GM12891 (cell line): Measurements from ENCODE around the gene TENT4B.

ENCODE experiments used
- DNase-seq: peaks from one replicate; pipeline ENCODE4 v3.0.0; 2011; ENCODE audit warnings: low spot score; ENCODE audit not compliant: insufficient read length
- FAIRE-seq: peaks from 2 replicates; lab custom pipeline; 2011; peaks lifted over from hg19 to GRCh38; lab: Jason Lieb, UNC
- PAX5 ChIP-seq: IDR thresholded peaks from 2 replicates; pipeline ENCODE4 v1.6.1; 2011; ENCODE audit warnings: low read length, moderate library complexity, mild to moderate bottlenecking; ENCODE audit not compliant: insufficient read depth, severe bottlenecking
- POLR2A ChIP-seq: IDR thresholded peaks from 2 replicates; pipeline ENCODE4 v1.6.1; 2011; ENCODE audit warnings: low read depth, low read length, control low read depth
- POLR2AphosphoS5 ChIP-seq: IDR thresholded peaks from 2 replicates; pipeline ENCODE4 v1.6.1; 2011; ENCODE audit warnings: low read depth, low read length, control low read depth
- POU2F2 ChIP-seq: IDR thresholded peaks from 2 replicates; pipeline ENCODE4 v1.6.1; 2011; ENCODE audit warnings: low read depth, mild to moderate bottlenecking, control low read depth, low read length, moderate library complexity
- SPI1 ChIP-seq: IDR thresholded peaks from 2 replicates; pipeline ENCODE4 v1.6.1; 2011; ENCODE audit warnings: low read depth, low read length, control low read depth
- TAF1 ChIP-seq: IDR thresholded peaks from 2 replicates; pipeline ENCODE4 v1.6.1; 2011; ENCODE audit warnings: low read depth, low read length, control low read depth

TENT4B gene

DNA sequence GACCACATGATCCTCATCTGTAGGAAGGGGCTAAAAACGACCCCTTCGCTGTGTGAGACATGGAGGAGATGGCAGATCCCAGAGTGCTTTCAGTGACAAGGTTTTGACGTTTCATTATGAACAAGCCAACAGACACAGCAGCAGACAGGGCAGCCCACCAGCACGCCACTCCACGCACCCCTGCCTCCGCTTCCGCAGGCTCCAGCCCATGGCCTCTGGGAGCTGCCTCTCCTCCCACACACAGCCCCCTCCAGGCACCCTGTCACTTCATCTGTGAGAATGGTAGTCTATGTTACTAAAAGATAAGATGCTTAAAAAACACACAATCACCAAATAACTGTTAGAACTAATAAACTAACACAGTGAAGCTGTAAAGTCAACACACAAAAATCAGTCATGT lies 101.0 kb downstream of the TENT4B start:
- TF ChIP-seq POLR2A (no peak), PAX5 (no peak), TAF1 (no peak), POU2F2 (no peak), SPI1 (no peak), POLR2AphosphoS5 (no peak)
- FAIRE-seq: no peak
- no peak for DNase-seq

DNA sequence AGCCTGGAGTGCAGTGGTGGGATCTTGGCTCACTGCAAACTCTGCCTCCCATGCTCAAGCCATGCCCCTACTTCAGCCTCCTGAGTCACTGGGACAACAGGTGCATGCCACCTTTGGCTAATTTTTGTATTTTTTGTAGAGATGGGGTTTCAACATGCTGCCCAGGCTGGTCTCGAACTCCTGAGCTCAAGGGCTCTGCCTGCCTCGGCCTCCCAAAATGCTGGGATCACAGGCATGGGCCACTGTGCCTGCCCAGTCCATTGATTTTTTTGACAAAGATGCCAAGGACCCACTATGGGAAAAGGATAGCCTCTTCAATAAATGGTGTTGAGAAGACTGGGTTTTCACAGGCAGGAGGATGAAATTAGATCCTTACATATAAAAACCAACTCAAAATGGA lies 102.4 kb downstream of the TENT4B start:
- DNase-seq: no peak
- no peak for TF ChIP-seq TAF1
- no peak for TF ChIP-seq POLR2AphosphoS5
- no peak for TF ChIP-seq SPI1
- no peak for TF ChIP-seq PAX5
- no peak for TF ChIP-seq POLR2A
- no peak for TF ChIP-seq POU2F2
- FAIRE-seq: no peak

DNA sequence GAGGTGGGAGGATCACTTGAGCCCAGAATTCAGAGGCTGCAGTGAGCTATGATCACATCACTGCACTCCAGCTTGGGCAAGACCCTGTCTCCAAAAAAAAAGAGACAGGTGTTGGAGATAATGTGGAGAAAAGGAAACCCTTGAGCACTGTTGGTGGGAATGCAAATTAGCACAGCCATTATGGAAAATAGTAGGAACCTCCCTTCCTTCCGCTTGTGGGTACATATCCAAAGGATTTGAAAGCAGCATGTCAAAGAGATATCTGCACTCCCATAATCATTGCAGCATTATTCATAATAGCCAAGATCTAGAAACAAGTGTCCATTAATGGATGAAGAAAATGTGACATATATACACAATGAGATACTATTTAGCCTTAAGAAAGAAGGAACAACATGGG lies 103.5 kb downstream of the TENT4B start:
- FAIRE-seq (no peak), DNase-seq (no peak)
- TF ChIP-seq POLR2AphosphoS5 (no peak), TAF1 (no peak), POU2F2 (no peak), SPI1 (no peak)

DNA sequence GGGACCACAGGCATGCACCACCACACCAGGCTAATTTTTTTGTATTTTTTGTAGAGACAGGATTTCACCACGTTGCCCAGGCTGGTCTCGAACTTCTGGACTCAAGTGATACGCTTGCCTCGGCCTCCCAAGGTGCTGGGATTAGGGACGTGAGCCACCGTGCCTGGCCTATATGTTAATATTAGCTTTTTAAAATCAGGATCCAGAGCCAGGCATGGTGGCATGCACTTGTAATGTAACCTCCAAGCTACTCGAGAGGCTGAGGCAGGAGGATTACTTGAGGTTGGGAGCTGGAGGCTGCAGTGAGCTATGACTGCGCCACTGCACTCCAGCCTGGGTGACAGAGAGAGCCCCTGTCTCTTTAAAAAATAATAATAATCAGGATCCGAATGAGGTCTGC lies 104.8 kb downstream of the TENT4B start:
- FAIRE-seq: no peak
- TF ChIP-seq POLR2AphosphoS5 (no peak), POLR2A (no peak), POU2F2 (no peak), PAX5 (no peak), TAF1 (no peak), SPI1 (no peak)
- DNase-seq: no peak

DNA sequence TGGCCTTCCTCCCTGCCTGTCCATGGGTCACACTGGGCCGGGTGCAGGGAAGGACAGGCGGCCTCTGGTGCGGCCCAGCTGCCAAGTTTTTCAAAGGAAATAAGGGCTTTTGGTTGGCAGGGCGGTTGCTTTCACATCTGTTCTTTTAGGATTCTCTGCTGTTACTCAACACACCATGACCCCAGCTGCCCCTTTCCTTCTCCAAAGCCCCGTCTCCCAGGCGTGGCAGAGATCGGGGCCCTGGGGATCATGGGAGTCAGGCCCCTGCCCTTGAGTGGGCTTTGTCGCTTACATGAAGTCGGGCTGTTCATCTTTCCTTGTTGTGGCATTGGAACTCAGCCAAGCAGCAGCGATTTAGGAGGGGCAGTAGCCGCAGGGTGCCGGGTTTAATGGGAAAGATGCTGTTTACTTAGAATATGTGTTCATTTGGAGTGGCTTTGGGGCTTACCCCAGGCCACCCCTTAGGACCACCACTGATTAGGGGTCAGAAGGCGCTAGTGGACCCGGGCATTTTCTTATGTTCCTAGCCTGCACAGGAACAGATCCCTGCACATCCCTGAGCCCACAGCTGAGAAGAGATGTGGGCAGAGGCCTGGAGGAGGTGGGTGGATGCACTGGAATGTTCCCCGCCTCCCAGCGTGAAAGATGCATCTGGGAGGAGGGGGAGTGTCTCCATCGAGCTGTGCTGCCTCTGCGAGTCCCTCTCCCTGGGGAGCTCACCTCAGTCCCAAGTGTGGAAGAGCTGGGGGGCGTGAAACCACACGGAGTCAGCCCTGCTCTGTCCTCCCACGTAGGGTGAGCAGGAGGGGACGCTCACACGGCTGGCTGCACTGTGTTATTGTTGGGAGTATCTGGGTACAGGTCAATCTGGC lies 106.5 kb downstream of the TENT4B start:
- FAIRE-seq (no peak), DNase-seq (no peak)
- no peak for TF ChIP-seq POLR2AphosphoS5
- no peak for TF ChIP-seq PAX5
- no peak for TF ChIP-seq TAF1
- no peak for TF ChIP-seq SPI1
- no peak for TF ChIP-seq POLR2A
- no peak for TF ChIP-seq POU2F2

DNA sequence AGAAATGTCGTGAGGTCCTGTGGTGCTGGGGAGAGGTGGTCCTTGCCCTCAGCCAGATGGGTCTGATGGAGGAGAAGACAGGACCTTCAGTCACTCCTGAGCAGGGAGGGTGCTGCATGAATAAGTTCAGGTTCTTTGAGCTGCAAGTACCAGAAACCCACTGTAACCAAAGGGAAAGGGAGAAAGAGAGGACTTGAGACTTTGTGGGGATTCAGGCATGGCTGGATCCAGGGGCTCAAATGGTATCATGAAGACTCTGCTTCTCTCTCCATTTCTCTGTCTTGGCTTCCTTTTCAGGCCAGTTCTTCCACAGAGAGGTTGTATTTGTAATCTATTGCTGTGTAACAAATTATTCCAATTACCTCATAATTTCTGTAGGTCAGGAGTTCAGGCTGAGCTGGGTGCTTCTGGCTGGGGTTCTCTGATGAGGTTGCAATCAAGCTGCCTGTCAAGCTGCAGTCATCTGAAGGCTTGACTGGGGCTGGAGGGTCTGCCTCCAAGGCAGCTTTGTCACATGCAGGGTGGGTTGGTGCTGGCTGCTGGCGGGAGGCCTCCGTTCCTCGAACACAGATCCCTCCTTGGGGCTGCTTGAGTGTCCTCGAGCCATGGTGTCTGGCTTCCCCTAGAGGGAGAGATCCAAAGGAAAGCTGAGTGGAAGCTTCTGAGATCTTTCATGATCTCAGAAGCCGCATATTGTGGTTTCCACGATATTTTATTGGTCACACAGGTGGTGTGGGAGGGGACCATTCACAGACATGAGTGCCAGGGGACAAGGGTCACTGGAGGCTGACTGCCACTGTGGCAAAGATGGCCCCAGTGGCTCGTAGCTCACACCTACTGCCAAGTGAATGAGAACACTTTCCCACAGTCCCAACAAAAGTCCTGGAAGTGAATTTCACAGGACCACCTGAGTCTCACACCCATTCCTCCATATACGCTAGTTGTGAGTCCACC lies 107.4 kb downstream of the TENT4B start:
- FAIRE-seq (no peak), DNase-seq (no peak)
- TF ChIP-seq POLR2A (no peak), POU2F2 (no peak)

DNA sequence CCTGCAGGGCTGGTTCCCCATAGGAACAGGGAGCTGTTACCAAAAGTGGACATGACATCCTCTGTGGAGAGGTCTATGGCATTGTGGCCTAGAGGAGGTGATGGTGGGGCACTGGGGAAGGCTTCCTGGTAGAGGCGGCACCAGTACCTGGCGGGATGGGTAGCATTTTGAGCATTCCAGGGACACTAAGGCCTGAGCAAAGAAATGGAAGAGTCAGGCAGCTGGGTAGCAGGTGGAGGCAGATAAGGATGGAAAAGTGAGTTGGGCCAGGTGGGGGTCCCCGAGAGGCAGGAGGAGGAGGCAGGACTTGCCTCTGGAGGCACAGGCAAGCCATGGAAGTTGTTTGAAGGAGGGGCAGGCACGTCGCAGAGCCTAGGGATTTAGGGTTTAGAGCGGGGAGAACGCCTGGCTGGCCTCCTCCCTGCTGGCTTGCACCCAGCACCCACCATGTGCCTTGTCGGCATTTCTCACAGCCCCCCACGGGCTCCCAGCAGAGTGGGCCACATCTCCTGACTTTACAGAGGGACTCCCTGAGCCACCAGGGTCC lies 108.1 kb downstream of the TENT4B start:
- no peak for TF ChIP-seq POLR2A
- no peak for TF ChIP-seq TAF1
- TF ChIP-seq SPI1: no peak
- TF ChIP-seq POLR2AphosphoS5: no peak
- no peak for TF ChIP-seq POU2F2
- no peak for TF ChIP-seq PAX5
- FAIRE-seq (no peak), DNase-seq (no peak)

DNA sequence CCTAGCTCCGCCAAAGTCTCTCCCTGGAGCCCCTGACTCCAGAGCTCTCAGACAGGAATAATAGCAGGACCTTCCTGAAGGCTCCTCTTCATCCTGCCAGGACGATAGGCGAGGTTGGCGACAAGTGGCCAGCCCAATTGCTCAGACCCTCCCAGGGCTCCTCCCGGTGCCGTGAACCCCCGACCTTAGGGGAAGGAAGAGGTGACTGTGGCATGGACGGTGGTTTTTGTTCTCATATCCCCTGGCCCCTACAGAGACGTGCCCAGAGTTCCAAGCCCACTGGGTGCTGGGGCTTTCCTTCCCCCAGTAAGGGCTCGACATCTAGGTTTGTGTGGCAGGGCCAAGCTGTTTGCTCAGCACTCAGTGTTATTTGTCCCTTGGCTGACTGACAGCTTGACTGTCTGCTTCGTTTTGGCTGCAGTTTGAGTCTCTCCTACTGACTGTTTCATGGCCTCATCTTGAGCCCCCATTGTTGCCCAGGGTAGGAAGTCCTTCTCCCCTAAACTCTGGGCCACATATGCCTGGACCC lies 108.7 kb downstream of the TENT4B start:
- FAIRE-seq (no peak), DNase-seq (no peak)
- TF ChIP-seq POLR2A (no peak), POU2F2 (no peak), SPI1 (no peak), POLR2AphosphoS5 (no peak), TAF1 (no peak), PAX5 (no peak)
